Measurements from ENCODE around the gene PREX1. TPM values are rescaled to one million over a fixed set of nuclear protein-coding genes. Genes with fewer than 3 reads are reported as not detected.

The PREX1 gene
- total and polyA plus RNA-seq, 2 donors from 2014 or later = 8.5 to 38.2 TPM

DNA sequence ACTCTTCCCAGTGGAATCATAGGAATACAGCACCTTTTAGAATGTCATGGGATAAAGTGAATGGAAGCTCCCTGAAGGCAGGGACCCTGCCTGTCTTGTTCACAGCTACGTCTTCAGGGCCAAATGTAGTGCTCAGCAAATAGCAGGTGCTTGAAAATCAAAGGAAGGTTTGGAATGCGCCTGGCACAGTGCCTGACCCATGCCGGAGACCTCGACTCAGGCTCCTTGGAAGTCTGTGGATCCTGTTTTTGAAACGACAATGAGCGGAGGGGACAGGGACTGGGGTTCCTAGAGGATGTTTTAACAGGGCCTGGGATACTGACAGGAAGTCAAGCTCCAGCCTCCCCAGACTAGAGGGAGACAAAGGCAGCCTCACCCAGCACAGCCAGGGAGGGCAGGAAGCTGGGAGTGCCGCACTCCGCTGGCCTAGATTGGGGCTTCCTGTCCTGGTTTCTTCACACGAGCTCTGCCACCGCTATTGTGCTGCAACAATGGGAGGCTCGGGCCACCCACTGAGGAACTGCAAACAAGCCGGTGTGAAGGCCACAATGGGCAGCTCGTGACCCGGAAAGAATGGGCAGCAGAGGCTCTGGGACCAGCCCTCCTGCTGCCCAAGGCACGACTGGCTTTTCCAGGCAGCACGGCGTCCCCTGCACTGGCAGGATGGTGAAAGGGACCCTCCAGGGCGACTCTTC lies 76.7 kb downstream of the PREX1 start:
- intact Hi-C loops (cut with DNase I) = no loop called here
- Histone ChIP-seq H3K4me3 (ENCODE audit: low read length in 3 of 3) (no peak overlapping the region), H3K9ac (ENCODE audit: low read length in 3 of 3) (no peak overlapping the region), H3K9me3 (ENCODE audit: control insufficient read depth in 2 of 3, insufficient read depth in 1 of 3, low read length in 3 of 3) (peaks cover 0 to 4% (median 3%) of the 10 kb centered on the region in 3 donors), H3K4me1 (ENCODE audit: control insufficient read depth in 2 of 3, insufficient read depth in 2 of 3, low read depth in 1 of 3, low read length in 3 of 3) (peaks cover 0 to 11% (median 0%) of the 10 kb centered on the region in 3 donors), H3K27me3 (ENCODE audit: control insufficient read depth, insufficient read depth, low read length) (no peaks in the 10 kb centered on the region), H3K27ac (ENCODE audit: low read depth in 2 of 2, low read length in 2 of 2) (no peak overlapping the region), H3K36me3 (ENCODE audit: control insufficient read depth in 2 of 3, insufficient read depth in 3 of 3, low read length in 3 of 3) (no peaks in the 10 kb centered on the region)
- no peak for FAIRE-seq
- TF ChIP-seq, protein P1, sequence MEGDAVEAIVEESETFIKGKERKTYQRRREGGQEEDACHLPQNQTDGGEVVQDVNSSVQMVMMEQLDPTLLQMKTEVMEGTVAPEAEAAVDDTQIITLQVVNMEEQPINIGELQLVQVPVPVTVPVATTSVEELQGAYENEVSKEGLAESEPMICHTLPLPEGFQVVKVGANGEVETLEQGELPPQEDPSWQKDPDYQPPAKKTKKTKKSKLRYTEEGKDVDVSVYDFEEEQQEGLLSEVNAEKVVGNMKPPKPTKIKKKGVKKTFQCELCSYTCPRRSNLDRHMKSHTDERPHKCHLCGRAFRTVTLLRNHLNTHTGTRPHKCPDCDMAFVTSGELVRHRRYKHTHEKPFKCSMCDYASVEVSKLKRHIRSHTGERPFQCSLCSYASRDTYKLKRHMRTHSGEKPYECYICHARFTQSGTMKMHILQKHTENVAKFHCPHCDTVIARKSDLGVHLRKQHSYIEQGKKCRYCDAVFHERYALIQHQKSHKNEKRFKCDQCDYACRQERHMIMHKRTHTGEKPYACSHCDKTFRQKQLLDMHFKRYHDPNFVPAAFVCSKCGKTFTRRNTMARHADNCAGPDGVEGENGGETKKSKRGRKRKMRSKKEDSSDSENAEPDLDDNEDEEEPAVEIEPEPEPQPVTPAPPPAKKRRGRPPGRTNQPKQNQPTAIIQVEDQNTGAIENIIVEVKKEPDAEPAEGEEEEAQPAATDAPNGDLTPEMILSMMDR (IDR thresholded peaks at IDR 0.05; ENCODE audit: borderline replicate concordance, extremely low read depth, insufficient read depth) = no peak
- peak in 3 of 5 donors; percentile 17 to 79 (median 50) for DNase-seq

GRCh38 chr20:48750376-48750775 lies 77.4 kb downstream of the PREX1 start:
- DNase-seq (peak in 1 of 5 donors; percentile 12), FAIRE-seq (no peak)
- H3K36me3 ChIP-seq (ENCODE audit: control insufficient read depth in 2 of 3, insufficient read depth in 3 of 3, low read length in 3 of 3) = no peaks in the 10 kb centered on the region
- no peak overlapping the region for H3K27ac ChIP-seq (ENCODE audit: low read depth in 2 of 2, low read length in 2 of 2)
- TF ChIP-seq, protein P1 (IDR thresholded peaks at IDR 0.05; ENCODE audit: borderline replicate concordance, extremely low read depth, insufficient read depth) = no peak
- H3K9me3 ChIP-seq (ENCODE audit: control insufficient read depth in 2 of 3, insufficient read depth in 1 of 3, low read length in 3 of 3) = peaks cover 0 to 4% (median 2%) of the 10 kb centered on the region in 3 donors
- no peak overlapping the region for H3K4me3 ChIP-seq (ENCODE audit: low read length in 3 of 3)
- H3K9ac ChIP-seq (ENCODE audit: low read length in 3 of 3) = no peak overlapping the region
- intact Hi-C loops (cut with DNase I) = no loop called here
- no peaks in the 10 kb centered on the region for H3K27me3 ChIP-seq (ENCODE audit: control insufficient read depth, insufficient read depth, low read length)
- peaks cover 0 to 11% (median 0%) of the 10 kb centered on the region in 3 donors for H3K4me1 ChIP-seq (ENCODE audit: control insufficient read depth in 2 of 3, insufficient read depth in 2 of 3, low read depth in 1 of 3, low read length in 3 of 3)

DNA sequence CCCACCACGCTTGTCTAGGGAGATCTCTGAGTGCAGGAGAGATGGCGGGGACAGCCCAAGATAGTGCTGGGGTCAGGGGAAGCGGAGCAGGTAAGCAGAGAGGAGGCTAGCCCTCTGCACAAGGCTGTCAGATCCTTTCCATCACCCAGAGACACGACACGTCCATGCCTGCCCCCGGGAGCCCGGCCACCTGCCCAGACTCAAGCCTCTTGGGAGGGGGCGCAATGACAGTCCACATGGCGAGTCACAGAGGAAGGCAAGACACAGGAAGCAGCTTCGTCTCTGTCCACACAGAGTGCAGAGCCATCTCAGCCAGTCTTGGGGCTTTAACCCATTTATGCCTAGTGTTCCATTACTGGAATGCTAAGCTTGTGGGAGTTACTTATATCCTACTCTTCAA lies 78.4 kb downstream of the PREX1 start:
- TF ChIP-seq, protein P1 (IDR thresholded peaks at IDR 0.05; ENCODE audit: borderline replicate concordance, extremely low read depth, insufficient read depth) = no peak
- intact Hi-C loops (cut with DNase I) = no loop called here
- FAIRE-seq (no peak), DNase-seq (peak in 1 of 5 donors; percentile 68)
- H3K4me1 ChIP-seq (ENCODE audit: control insufficient read depth in 2 of 3, insufficient read depth in 2 of 3, low read depth in 1 of 3, low read length in 3 of 3) = peaks cover 0 to 11% (median 0%) of the 10 kb centered on the region in 3 donors
- H3K9me3 ChIP-seq (ENCODE audit: control insufficient read depth in 2 of 3, insufficient read depth in 1 of 3, low read length in 3 of 3) = no peaks in the 10 kb centered on the region
- no peak overlapping the region for H3K27ac ChIP-seq (ENCODE audit: low read depth in 2 of 2, low read length in 2 of 2)
- no peaks in the 10 kb centered on the region for H3K36me3 ChIP-seq (ENCODE audit: control insufficient read depth in 2 of 3, insufficient read depth in 3 of 3, low read length in 3 of 3)
- H3K9ac ChIP-seq (ENCODE audit: low read length in 3 of 3) = no peak overlapping the region
- H3K27me3 ChIP-seq (ENCODE audit: control insufficient read depth, insufficient read depth, low read length) = no peaks in the 10 kb centered on the region
- no peak overlapping the region for H3K4me3 ChIP-seq (ENCODE audit: low read length in 3 of 3)

Measured in kidney (tissue), 14 donors.